ENCODE measurements around the gene ADSS1.
"Not testable (repeated sequence)": the region's sequence is repeated elsewhere in the genome, so short reads cannot be mapped to it uniquely, and the experiment has no call there.

ADSS1 gene

DNA sequence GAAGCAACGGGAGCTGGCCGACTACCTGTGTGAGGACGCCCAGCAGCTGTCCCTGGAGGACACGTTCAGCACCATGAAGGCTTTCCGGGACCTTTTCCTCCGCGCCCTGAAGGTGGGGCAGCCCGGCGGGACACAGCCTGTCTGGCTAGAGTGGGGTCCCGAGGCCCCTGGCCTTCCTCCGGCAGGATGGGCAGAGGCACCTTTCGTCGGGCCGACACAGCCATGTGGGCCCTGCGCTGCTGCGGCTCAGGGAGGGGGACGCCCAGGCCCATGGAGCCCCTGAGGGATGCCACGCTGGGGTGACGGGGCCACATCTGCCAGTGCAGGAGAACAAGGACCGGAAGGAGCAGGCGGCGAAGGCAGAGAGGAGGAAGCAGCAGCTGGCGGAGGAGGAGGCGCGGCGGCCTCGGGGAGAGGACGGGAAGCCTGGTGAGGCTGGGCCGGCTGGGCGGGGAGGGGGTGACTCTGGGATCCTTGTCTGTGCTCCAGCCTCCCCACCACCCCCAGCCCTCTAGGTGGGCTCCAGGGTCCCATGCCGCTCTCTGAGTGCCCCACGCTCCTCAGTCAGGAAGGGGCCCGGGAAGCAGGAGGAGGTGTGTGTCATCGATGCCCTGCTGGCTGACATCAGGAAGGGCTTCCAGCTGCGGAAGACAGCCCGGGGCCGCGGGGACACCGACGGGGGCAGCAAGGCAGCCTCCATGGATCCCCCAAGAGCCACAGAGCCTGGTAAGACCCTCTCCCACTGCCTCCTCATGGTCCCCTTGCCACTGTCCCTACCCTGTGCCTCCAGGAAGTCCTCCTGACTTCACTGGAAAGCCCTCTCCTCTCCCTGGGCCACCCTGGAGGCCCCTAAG lies 10.9 kb upstream of the ADSS1 start:
- no peak for FAIRE-seq
- no peak for DNase-seq (ENCODE audit: insufficient read length, low spot score)

DNA sequence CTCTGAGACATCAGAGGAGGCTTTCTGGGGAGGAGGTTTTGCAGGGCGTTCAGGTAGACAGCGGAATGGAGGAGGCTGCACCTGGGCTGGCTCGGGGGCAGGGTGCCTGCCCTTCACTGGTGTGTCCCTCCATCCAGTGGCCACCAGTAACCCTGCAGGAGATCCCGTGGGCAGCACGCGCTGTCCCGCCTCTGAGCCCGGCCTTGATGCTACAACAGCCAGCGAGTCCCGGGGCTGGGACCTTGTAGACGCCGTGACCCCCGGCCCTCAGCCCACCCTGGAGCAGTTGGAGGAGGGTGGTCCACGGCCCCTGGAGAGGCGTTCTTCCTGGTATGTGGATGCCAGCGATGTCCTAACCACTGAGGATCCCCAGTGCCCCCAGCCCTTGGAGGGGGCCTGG lies 10.0 kb upstream of the ADSS1 start:
- no peak for FAIRE-seq
- DNase-seq (ENCODE audit: insufficient read length, low spot score) = no peak

DNA sequence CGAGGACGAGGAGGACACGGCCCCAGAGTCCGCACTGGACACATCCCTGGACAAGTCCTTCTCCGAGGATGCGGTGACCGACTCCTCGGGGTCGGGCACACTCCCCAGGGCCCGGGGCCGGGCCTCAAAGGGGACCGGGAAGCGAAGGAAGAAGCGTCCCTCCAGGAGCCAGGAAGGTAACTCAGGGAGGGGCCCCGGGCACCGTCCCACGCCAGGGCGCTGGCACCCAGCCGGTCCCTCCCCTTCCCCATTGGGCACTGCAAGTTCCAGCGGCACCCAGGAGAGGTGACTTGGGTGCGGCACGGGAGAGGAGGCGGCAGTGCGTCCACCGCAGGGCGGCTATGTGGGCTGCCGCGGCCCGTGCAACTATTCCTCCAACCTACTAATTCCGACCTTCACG lies 9.3 kb upstream of the ADSS1 start:
- FAIRE-seq = no peak

DNA sequence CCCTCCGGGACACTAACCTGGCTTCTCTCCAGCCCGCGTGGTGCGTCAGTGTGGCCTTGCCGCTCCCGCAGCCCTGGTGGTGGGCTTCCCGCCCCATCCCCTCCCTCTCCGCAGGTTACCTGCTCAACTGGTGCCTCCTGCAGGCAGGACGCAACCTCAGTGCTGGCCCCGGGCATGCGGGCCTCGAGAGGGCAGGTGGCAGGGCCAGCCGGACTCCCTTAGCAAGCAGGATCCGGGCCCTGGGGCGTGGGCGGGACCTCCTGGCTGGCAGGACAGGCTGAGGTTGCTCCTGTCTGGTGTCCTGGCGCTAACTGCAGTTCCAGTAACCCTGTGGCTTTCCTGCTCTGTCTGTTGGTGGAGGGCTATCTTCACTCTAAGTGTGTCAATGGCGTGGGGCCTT lies 8.6 kb upstream of the ADSS1 start:
- no peak for FAIRE-seq
- no peak for DNase-seq (ENCODE audit: insufficient read length, low spot score)

More for the DNA sequence above, 9.3 kb upstream of the ADSS1 start:
- DNase-seq (ENCODE audit: insufficient read length, low spot score) = no peak

DNA sequence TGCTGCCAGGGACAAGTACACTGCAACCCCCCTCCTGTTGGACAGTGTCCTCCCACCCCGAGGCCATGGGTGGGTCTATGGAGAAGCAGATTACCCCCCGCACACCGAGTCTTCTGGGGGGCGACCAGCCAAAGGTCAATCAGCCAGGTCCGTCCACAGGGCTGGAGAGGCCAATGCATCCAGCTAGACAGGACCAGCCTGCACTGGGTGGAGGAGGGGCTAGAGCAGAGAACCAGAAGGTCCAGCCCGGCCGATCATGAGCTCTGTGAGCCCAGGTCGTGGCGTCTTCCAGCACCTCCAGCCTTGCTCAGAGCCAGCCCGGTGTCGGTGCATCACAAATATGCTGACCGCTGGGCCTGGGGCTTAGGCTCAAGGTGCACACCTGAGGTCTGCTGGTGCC lies 8.2 kb upstream of the ADSS1 start:
- DNase-seq (ENCODE audit: insufficient read length, low spot score) (no peak), FAIRE-seq (no peak)

DNA sequence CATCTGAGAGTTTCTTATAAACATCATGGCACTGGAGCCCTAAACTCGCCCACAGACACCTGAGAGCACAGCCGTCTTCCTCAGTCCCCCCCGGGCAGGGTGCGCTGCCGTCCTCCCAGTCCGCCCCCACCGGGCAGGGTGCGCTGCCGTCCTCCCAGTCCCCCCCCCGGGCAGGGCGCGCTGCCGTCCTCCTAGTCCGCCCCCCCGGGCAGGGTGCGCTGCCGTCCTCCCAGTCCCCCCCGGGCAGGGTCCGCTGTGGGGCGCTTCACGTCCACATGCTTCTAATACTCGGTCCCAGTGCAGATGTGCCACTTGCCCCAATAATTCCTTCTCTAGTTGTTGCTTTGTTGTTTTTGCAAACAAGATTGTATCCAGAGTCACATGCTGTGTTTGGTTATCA lies 6.9 kb upstream of the ADSS1 start:
- no peak for FAIRE-seq
- no peak for DNase-seq (ENCODE audit: insufficient read length, low spot score)

DNA sequence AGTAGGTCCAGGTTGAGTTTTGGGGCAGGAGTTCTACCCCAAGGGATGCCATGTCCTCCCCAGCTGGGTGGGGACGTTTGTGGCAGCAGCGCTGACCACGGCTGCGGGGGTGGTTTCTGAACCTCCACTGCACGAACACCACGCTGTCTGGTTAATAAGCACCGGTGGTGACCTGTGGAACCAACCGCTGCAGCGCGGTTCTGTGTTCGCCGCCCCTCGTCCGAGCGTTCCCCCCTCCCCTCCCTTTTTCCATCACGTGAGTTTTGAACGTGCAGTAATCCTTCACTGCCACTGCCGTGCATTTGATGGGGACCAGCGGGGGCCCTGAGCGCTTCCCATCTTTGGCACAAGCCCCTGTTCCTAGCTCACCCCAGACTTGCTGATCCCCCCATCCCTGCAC lies 6.4 kb upstream of the ADSS1 start:
- FAIRE-seq (no peak), DNase-seq (ENCODE audit: insufficient read length, low spot score) (no peak)

DNA sequence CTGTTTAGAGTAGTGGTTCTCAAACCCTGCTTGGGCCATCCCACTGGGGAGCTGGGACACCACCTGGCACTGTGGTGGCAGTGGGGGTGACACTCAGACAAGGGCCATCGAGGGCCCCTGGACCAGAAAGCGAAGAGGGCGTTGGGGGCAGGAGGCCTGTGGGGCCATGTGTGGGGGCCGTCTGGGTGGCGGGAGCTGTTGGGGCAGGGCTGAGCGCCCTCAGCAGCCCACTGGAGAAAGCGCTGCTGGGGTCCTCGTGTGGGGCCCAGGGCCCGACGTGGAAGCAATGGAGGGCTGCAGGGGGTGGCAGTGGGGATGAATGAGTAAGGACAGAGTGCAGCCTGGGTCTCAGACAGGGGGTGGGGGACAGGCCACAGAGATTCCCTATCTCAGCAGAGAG lies 5.9 kb upstream of the ADSS1 start:
- FAIRE-seq (no peak), DNase-seq (ENCODE audit: insufficient read length, low spot score) (no peak)

DNA sequence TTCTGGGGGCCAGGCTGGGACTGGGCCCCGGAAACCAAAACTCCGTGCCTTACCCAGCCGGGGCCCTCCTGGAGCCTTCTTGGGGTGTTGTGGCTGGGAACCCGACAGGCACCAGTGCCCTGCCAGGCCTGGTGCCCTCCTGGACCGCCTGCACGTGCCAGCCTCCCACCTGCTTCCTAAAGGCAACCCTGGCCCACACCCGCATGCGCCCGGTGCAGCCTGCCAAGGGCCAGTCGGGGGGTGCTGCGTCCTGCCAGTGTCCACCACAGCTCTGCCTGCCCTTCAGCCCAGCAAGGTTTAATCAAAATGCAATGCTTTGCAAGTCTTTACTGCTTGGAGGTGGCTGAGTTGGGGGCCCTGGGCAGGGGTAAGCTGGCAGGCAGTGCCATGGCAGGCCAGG lies 5.2 kb upstream of the ADSS1 start:
- FAIRE-seq = no peak

DNA sequence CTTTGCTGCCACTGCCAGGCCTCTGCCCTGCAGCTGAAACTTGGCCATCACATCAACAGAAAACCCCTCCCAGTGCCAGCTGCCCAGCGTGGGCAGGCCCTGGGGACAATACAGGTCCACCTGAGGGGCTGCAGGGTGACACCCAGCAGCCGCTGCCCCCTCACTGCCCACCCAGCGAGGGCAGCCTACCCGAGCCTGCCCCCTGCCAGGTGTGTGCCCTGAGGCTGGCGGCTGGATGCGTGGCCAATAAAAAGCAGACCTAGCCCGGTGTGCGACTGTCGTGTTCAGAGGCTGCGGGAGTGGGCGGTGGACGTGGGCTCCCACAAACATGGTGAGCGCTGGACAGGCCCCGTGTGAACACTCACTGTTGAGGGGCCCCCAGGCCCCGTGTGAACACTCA lies 4.7 kb upstream of the ADSS1 start:
- DNase-seq (ENCODE audit: insufficient read length, low spot score) (no peak), FAIRE-seq (no peak)

More for the DNA sequence above, 5.2 kb upstream of the ADSS1 start:
- DNase-seq (ENCODE audit: insufficient read length, low spot score) = no peak

DNA sequence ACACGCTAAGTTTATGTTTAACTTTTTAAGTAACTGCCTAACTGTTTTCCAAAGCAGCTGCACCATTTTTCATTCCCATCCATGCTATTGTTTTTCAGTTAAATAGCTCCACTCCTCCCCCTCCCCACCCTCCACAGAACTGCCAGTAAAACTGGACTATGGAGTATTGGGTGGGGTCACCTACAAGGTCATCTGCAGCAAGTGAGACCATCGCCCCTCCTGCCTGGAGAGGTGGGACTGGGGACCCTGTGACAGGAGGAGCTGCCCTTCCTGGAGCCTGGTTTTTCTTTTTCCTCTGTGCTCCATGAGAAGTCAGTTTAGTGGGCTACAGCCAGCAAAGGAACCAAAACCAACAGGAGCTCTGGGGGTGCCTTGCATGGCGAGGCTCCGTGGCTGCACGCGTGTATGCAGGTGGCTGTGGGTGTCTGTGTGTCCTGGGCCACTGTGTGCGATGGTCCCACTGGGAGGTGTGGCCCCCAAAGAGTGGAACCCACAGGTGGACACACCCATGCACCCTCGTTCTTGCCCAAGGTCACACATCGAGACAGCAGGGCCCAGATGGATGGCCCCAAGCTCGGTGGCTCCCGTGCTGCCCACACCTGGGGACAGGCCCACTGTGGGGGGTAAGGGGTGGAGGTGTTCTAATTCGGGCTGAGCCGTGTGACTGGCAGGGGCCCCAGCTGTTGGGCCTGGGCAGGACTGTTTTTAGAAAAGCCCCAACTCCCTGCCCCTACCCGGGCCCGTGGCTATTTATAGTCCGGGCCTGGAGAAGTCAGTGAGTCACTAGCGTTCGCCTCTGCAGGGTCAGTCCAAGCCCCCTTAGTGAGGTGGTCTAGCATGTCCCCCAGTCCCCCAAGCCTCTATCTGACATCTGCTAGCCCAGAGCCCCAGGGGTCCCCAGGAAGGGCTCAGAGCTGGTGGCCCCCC lies 2.3 kb upstream of the ADSS1 start:
- FAIRE-seq (no peak), DNase-seq (ENCODE audit: insufficient read length, low spot score) (no peak)

DNA sequence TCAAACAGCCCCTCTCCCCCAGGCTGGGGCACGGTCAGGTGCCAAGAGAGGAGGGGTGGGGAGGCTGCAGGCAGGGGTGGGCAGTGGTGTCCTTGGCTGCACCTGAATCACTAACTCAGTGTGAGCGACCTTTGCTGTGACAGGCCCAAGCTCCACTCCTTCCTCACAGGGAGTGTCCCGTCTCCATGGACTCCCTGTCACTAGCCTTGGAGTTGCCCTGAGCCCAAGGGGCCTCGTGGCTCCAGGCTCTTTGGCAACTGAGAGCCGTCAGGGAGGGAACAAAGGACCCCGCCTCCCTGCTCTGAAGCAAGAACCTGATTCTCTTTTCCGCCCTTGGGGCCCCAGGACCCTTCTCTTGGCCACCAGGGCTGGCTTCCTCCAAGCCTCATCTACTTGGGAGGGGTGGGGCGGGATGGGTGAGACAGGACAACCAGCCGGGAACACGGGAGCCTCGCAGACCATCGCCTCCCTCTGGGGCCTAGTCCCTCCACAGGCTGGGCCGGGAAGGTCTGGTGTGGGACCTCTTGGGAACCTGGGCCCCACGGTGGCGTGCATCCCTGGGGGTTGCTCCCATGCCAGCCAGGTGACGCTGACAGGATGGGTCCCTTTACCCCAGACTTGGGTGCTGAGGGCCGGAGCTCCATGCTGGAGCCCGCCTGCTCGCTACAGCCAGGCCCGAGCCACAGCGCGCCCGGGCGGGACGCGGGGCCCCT lies 935 bp upstream of the ADSS1 start:
- no peak for DNase-seq (ENCODE audit: insufficient read length, low spot score)
- peak; percentile 9 for FAIRE-seq

DNA sequence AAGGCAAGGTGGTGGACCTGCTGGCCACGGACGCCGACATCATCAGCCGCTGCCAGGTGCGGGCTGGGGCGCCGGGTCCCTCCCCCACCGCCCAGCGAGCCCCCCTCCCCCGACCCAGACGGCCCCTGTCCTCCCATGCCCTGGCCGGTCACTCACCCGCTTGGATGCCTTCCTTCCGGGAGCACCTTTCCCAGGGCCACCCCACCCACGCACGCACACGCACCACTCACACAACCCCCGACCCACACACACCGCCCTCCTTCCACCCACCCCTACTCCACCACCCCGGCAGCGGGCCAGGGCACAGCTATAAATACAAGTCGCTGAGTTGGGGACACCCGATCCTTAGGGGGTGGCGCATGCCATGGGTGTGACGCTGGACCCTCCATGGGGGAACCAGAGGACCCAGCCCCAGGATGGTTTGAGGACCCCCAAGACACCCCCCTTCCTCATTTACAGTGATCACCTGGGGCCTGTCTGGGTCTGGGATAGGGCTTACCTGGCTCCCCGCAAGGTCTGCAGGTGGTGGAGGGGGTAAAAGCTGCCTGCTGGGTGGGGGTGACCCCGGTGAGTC lies 465 bp downstream of the ADSS1 start:
- peak; percentile 34 for DNase-seq (ENCODE audit: insufficient read length, low spot score)
- peak; percentile 68 for FAIRE-seq

DNA sequence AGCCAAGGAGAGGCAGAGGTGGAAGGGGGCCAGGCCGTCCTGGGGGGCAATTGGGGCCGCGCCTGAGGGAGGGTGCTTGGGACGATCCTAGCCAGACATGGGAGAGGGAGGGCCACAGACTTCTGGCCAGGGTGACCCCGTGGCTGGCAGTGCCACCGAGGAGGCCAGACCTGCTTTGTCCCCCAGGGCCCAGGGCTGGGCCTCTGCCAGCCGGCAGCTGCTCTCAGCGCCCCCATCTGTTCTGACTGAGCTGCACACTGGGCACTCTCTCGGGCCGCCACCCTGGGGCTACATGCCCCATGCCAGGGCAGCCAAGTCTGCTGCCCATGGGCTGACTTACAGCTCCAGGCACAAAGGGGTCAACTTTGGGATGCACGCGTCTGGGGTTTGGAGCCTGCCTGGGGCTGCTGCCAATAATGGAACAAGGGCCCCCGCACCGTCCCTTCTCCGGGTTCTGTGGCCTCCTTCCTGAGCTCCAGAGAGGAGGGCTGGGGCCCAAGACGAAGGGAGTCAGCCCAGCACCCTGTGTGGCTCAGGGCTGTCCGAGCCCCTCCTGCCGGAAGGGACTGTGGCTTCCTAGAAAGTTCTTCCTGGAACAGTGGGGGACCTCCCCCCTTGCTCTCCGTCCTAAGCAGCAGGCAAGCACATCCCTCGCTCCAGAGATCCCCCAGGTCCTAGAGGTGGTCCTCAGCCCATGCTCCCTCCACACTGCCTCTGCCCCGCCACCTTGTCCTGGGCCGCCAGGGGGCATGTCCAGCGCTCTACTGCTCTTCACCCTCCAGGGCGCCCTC lies 1.1 kb downstream of the ADSS1 start:
- DNase-seq (ENCODE audit: insufficient read length, low spot score) (no peak), FAIRE-seq (no peak)

DNA sequence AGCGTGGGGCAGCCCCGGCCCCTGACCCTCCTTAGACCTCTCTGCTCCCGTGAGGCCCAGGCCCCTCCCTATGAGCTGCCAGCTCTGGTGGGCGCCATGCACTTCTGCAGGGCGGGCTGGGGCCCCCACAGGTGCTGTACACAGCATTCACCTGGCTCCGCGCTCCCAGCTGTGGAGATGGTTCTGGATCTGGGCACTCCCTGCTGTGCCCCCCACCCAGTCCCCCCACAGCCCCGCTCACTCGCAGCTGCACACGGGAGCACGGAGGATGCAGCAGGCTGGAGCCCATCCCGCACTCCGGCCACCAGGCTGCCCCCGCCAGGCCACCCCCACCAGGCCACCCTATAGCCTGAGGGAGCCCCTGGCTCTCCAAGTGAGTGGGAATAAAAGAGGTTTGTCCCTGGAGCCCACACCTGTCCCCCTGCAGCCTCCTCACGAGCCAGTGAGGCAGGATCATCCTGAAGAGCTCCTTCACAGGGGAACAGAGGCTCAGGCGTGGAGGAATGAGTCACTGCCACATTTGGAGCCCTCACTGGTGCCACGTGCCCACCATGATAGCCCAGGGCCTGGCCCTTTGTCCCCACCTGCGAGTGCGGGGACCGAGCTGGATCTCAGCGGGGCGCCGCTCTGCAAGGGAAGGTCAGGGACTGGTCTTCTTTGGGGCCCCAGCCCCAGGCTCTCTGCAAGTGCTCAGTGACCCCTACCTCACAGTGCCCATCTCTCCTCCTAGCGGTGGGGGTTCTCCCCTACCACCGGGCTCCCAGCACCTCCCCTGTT lies 1.9 kb downstream of the ADSS1 start:
- no peak for FAIRE-seq

DNA sequence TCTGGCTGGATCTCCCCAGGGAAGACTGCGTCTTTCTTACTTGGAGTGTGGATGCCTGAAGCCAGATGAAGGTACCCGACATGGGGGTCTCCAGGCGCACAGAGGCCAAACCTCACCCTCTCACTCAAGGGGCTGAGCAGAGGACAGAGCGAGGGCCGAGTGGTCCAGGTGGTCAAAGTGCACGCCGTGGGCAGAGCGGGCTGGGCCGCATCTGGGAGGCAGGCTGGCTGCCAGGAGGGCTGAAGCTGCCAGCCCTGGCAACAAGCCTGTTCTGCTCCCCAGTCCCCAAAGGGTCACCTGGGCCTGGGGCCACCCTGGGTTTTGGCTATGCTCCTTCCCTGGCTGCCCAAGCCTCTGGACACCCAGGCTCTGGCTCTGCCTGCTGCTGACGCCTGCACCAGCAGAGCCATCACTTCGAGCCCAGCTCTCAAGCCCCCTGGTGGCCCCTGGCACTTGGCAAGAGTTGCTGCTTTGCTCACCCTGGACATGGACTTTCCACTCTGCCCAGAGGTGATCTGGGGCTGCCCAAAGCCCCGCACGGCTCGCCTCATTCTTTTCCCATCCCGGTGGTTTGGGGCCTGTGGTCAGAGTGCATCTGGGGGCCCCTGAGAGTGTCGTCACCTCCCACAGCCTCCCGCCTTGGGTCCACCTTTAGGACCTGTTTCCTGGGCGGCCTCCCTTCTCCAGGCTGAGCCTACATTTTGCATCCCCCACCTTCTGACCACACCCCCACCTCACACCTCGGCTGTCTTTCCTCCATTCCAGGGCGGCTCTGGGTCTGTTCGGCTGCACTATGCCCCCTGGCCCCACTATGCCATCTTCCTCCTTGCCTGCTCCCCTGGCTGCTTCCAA lies 2.8 kb downstream of the ADSS1 start:
- no peak for DNase-seq (ENCODE audit: insufficient read length, low spot score)
- no peak for FAIRE-seq

More for the DNA sequence above, 1.9 kb downstream of the ADSS1 start:
- no peak for DNase-seq (ENCODE audit: insufficient read length, low spot score)

DNA sequence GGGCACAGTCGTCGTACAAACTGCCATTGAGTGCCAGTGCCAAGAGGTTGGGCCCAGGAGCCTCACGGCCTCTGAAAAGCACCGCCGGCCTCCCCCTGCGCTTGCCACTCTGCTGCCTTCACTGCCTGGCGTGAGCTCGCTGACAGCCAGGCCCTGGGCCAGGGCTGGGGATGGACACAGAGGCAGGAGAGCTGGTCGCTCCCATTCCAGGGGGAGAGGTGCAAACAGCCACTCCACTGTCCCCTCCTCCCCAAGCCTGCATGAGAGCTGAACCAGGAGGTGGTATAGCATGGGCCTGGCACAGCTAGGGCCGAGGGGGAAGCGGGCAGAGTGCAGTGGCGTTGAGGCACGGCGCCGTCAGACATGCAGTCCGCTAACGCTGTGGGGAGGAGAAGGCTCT lies 4.6 kb downstream of the ADSS1 start:
- no peak for FAIRE-seq

DNA sequence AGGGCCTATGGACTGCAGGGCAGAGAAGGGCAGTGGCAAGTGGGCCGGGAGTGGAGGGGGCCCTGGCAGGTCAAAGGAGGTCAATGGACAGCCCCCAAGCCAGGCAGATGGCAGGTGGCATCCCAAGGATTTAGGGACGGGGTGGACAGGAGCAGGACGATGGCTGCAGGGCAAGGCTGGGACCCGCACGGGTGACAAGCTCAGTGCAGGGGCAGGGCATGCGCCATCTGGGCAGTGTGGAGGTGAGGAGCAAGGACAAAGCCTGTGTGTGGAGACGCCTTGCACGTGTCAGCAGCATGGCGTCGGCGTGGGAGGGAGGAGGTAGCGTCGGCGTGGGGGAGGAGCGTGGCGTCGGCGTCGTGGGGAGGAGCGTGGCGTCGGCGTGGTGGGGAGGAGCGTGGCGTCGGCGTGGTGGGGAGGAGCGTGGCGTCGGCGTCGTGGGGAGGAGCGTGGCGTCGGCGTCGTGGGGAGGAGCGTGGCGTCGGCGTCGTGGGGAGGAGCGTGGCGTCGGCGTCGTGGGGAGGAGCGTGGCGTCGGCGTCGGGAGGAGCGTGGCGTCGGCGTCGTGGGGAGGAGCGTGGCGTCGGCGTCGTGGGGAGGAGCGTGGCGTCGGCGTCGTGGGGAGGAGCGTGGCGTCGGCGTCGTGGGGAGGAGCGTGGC lies 5.3 kb downstream of the ADSS1 start:
- not testable (repeated sequence) for DNase-seq (ENCODE audit: insufficient read length, low spot score); FAIRE-seq

More for the DNA sequence above, 4.6 kb downstream of the ADSS1 start:
- no peak for DNase-seq (ENCODE audit: insufficient read length, low spot score)

Measured in HTR-8/SVneo (cell line).